GM10266 (cell line): Measurements from ENCODE around the gene GRPEL2.

ENCODE experiments used
- DNase-seq: peaks from one replicate; pipeline ENCODE4 v3.0.0; 2012; ENCODE audit errors: extremely low spot score
- CTCF ChIP-seq: IDR thresholded peaks from 2 replicates; pipeline ENCODE4 v1.5.1; 2012; ENCODE audit warnings: mild to moderate bottlenecking, low read depth; ENCODE audit not compliant: control insufficient read depth, insufficient read depth; ENCODE audit errors: missing control alignments

Gene GRPEL2

GRCh38 chr5:149325894-149326293 lies 19.4 kb upstream of the GRPEL2 start:
- TF ChIP-seq CTCF = no peak
- DNase-seq = no peak

GRCh38 chr5:149326611-149327010 lies 18.7 kb upstream of the GRPEL2 start:
- no peak for DNase-seq
- no peak for TF ChIP-seq CTCF

GRCh38 chr5:149328177-149328576 lies 17.1 kb upstream of the GRPEL2 start:
- no peak for DNase-seq
- no peak for TF ChIP-seq CTCF

- no peak for DNase-seq
These were observed 11.4 kb upstream of the GRPEL2 start for GRCh38 chr5:149333711-149334443.

GRCh38 chr5:149337736-149338135 lies 7.6 kb upstream of the GRPEL2 start:
- DNase-seq = no peak

More at GRCh38 chr5:149333711-149334443, 11.4 kb upstream of the GRPEL2 start:
- TF ChIP-seq CTCF = no peak

GRCh38 chr5:149338364-149338763 lies 6.9 kb upstream of the GRPEL2 start:
- TF ChIP-seq CTCF = no peak
- DNase-seq = no peak

More at GRCh38 chr5:149337736-149338135, 7.6 kb upstream of the GRPEL2 start:
- no peak for TF ChIP-seq CTCF

GRCh38 chr5:149340920-149341319 lies 4.4 kb upstream of the GRPEL2 start:
- DNase-seq = no peak
- TF ChIP-seq CTCF = no peak
